Hepatocyte (in vitro differentiated cells): ENCODE data around the gene CHST2. TPM values are rescaled to one million over a fixed set of nuclear protein-coding genes. Genes with fewer than 3 reads are reported as not detected.

Experiments used
- DNase-seq: peaks from one replicate; pipeline ENCODE4 v3.0.0-alpha.2; 2016; ENCODE audit warnings: low spot score
- H2AFZ ChIP-seq: fragments of 200-600 bp; sonication (generic); 2 replicates; pipeline ENCODE4 v1.6.0; 2016; ENCODE audit warnings: antibody characterized with exemption, mild to moderate bottlenecking
- H3K27ac ChIP-seq: fragments of 200-600 bp; sonication (generic); 2 replicates; pipeline ENCODE4 v1.5.1; 2016; ENCODE audit warnings: mild to moderate bottlenecking
- H3K27me3 ChIP-seq: fragments of 200-600 bp; sonication (generic); 2 replicates; pipeline ENCODE4 v1.6.1; 2016
- H3K36me3 ChIP-seq: fragments of 200-600 bp; sonication (generic); replicated peaks from 2 replicates; pipeline ENCODE4 v1.5.1; 2016; ENCODE audit warnings: low read depth; ENCODE audit not compliant: insufficient read depth
- H3K4me1 ChIP-seq: fragments of 200-600 bp; sonication (generic); 2 replicates; pipeline ENCODE4 v1.5.1; 2016; ENCODE audit warnings: mild to moderate bottlenecking, moderate library complexity; ENCODE audit not compliant: insufficient read depth
- H3K4me2 ChIP-seq: fragments of 200-600 bp; sonication (generic); 2 replicates; pipeline ENCODE4 v1.6.0; 2016
- H3K4me3 ChIP-seq: fragments of 200-600 bp; sonication (generic); 2 replicates; pipeline ENCODE4 v1.5.1; 2016; ENCODE audit warnings: mild to moderate bottlenecking
- H3K79me2 ChIP-seq: fragments of 200-600 bp; sonication (generic); 2 replicates; pipeline ENCODE4 v1.6.0; 2017; ENCODE audit warnings: mild to moderate bottlenecking
- H3K9me2 ChIP-seq: fragments of 200-600 bp; sonication (generic); replicated peaks from 2 replicates; pipeline ENCODE4 v1.6.0; 2017; ENCODE audit warnings: mild to moderate bottlenecking; ENCODE audit not compliant: insufficient read depth
- H3K9me3 ChIP-seq: fragments of 200-600 bp; sonication (generic); 2 replicates; pipeline ENCODE4 v1.5.1; 2016; ENCODE audit warnings: low read depth, mild to moderate bottlenecking
- H4K20me1 ChIP-seq: fragments of 200-600 bp; sonication (generic); 2 replicates; pipeline ENCODE4 v1.6.0; 2016; ENCODE audit warnings: mild to moderate bottlenecking; ENCODE audit not compliant: insufficient read depth, poor library complexity, severe bottlenecking
- EZH2 ChIP-seq: fragments of 200-600 bp; sonication (generic); IDR thresholded peaks from 2 replicates; pipeline ENCODE4 v1.6.1; 2016; ENCODE audit warnings: antibody characterized with exemption, mild to moderate bottlenecking, borderline replicate concordance
- EZH2phosphoT487 ChIP-seq: fragments of 200-600 bp; sonication (generic); IDR thresholded peaks from one replicate; pipeline ENCODE4 v1.6.1; 2018; ENCODE audit warnings: antibody characterized with exemption, mild to moderate bottlenecking, low read depth, moderate library complexity; ENCODE audit not compliant: unreplicated experiment, severe bottlenecking
- WGBS: methylation state at CpG from one replicate; pipeline ENCODE4 v1.1.6; 2016; ENCODE audit warnings: low lambda C conversion rate; ENCODE audit errors: missing lambda C conversion rate; 5-methylcytosine and 5-hydroxymethylcytosine counted together
- polyA plus RNA-seq: library from polyadenylated mRNA; unstranded; fragments of >200 nt; fragmentation: Nextera tagmentation; extraction: Ambion mirVana; gene quantifications from 2 replicates; pipeline ENCODE4 v1.2.1, GENCODE V29; 2016
- total RNA-seq: library from RNA; depleted of rRNA; stranded (reverse); fragments of >200 nt; gene quantifications from 2 replicates; pipeline ENCODE4 v1.2.3, GENCODE V29; 2014
- TF ChIP-seq, protein P1 (sequence below): fragments of 200-600 bp; sonication (generic); IDR thresholded peaks from 2 replicates; pipeline ENCODE4 v1.5.1; 2016; ENCODE audit warnings: antibody characterized with exemption, mild to moderate bottlenecking; ENCODE audit not compliant: poor library complexity

Gene CHST2
- total and polyA plus RNA-seq, 2 experiments from 2014 or later: 12.2 to 16.1 TPM

- no peaks in the 10 kb centered on the region for H3K9me2 ChIP-seq
- H3K4me3 ChIP-seq: no peak overlapping the region
- no peak overlapping the region for H3K4me2 ChIP-seq
- H3K9me3 ChIP-seq: no peaks in the 10 kb centered on the region
- TF ChIP-seq, protein P1, sequence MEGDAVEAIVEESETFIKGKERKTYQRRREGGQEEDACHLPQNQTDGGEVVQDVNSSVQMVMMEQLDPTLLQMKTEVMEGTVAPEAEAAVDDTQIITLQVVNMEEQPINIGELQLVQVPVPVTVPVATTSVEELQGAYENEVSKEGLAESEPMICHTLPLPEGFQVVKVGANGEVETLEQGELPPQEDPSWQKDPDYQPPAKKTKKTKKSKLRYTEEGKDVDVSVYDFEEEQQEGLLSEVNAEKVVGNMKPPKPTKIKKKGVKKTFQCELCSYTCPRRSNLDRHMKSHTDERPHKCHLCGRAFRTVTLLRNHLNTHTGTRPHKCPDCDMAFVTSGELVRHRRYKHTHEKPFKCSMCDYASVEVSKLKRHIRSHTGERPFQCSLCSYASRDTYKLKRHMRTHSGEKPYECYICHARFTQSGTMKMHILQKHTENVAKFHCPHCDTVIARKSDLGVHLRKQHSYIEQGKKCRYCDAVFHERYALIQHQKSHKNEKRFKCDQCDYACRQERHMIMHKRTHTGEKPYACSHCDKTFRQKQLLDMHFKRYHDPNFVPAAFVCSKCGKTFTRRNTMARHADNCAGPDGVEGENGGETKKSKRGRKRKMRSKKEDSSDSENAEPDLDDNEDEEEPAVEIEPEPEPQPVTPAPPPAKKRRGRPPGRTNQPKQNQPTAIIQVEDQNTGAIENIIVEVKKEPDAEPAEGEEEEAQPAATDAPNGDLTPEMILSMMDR: no peak
- TF ChIP-seq EZH2phosphoT487 (no peak), EZH2 (no peak)
- H3K4me1 ChIP-seq: no peaks in the 10 kb centered on the region
- 91% methylated on average over 9 of the region's 9 CpGs for WGBS
- no peak overlapping the region for H3K27ac ChIP-seq
- no peaks in the 10 kb centered on the region for H4K20me1 ChIP-seq
- H3K36me3 ChIP-seq: no peaks in the 10 kb centered on the region
- H3K79me2 ChIP-seq: no peaks in the 10 kb centered on the region
- DNase-seq: no peak
- H3K27me3 ChIP-seq: no peaks in the 10 kb centered on the region
- no peak overlapping the region for H2AFZ ChIP-seq
These were observed 28.4 kb upstream of the CHST2 start for GRCh38 chr3:143090976-143091837.

GRCh38 chr3:143092191-143092590 lies 27.4 kb upstream of the CHST2 start:
- TF ChIP-seq, protein P1: no peak
- TF ChIP-seq EZH2: no peak
- 86% methylated on average over 1 of the region's 1 CpG for WGBS

GRCh38 chr3:143095813-143096212 lies 23.8 kb upstream of the CHST2 start:
- H3K9me2 ChIP-seq: no peaks in the 10 kb centered on the region
- no peak overlapping the region for H3K4me2 ChIP-seq
- H3K27me3 ChIP-seq: no peaks in the 10 kb centered on the region
- H3K27ac ChIP-seq: no peak overlapping the region
- DNase-seq: no peak
- H3K4me1 ChIP-seq: peaks cover 11% of the 10 kb centered on the region
- H4K20me1 ChIP-seq: no peaks in the 10 kb centered on the region
- TF ChIP-seq EZH2 (no peak), EZH2phosphoT487 (no peak)
- TF ChIP-seq, protein P1: no peak
- H3K4me3 ChIP-seq: no peak overlapping the region
- no peaks in the 10 kb centered on the region for H3K9me3 ChIP-seq
- WGBS: 93% methylated on average over 2 of the region's 2 CpGs
- H2AFZ ChIP-seq: no peak overlapping the region
- H3K79me2 ChIP-seq: no peaks in the 10 kb centered on the region
- H3K36me3 ChIP-seq: no peaks in the 10 kb centered on the region

More at GRCh38 chr3:143092191-143092590, 27.4 kb upstream of the CHST2 start:
- no peak for DNase-seq
- H2AFZ ChIP-seq: no peak overlapping the region
- H3K36me3 ChIP-seq: no peaks in the 10 kb centered on the region
- H3K4me3 ChIP-seq: no peak overlapping the region
- no peak overlapping the region for H3K27ac ChIP-seq
- H3K9me2 ChIP-seq: no peaks in the 10 kb centered on the region
- H3K4me1 ChIP-seq: no peaks in the 10 kb centered on the region
- H3K79me2 ChIP-seq: no peaks in the 10 kb centered on the region
- H3K27me3 ChIP-seq: no peaks in the 10 kb centered on the region
- no peaks in the 10 kb centered on the region for H3K9me3 ChIP-seq
- H4K20me1 ChIP-seq: no peaks in the 10 kb centered on the region
- H3K4me2 ChIP-seq: no peak overlapping the region
